Stomach (tissue), 4 donors: ENCODE data around the gene SLC37A1.
A peak's percentile ranks its signal among the peaks of the same experiment; 100 is the strongest.

ENCODE experiments used
- CTCF ChIP-seq, 7 experiments: fragments of 450-650 bp in 4 of 7; fragments of 200-600 bp in 3 of 7; sonication (generic) in 3 of 7; IDR thresholded peaks; one replicate each; pipeline ENCODE4 v1.5.1; 2016 to 2019; ENCODE audit warnings: antibody characterized with exemption in 7 of 7, control low read depth in 2 of 7, mild to moderate bottlenecking in 1 of 7
- EP300 ChIP-seq: sonication (generic); formaldehyde crosslinking; IDR thresholded peaks from one replicate; pipeline ENCODE4 v1.6.1; 2017; ENCODE audit warnings: antibody characterized with exemption
- POLR2A ChIP-seq, 4 donors: fragments of 450-650 bp; IDR thresholded peaks; one replicate each; pipeline ENCODE4 v1.6.1; 2016; ENCODE audit warnings: antibody characterized with exemption in 4 of 4, control low read depth in 2 of 4, mild to moderate bottlenecking in 1 of 4, moderate library complexity in 1 of 4
- POLR2AphosphoS5 ChIP-seq, 3 donors: sonication (generic); formaldehyde crosslinking; IDR thresholded peaks; one replicate each; pipeline ENCODE4 v1.6.1; 2016; ENCODE audit warnings: antibody characterized with exemption in 3 of 3

- TF ChIP-seq CTCF (IDR thresholded peaks at IDR 0.05) = peak in 1 of 7 experiments; percentile 6
- no peak for TF ChIP-seq POLR2A (IDR thresholded peaks at IDR 0.05)
- TF ChIP-seq EP300 = no peak
- TF ChIP-seq POLR2AphosphoS5 (IDR thresholded peaks at IDR 0.05) = no peak
Measured at GRCh38 chr21:42520628-42521253, 7.1 kb downstream of the SLC37A1 start.
